K562 (cell line): Measurements from ENCODE around the gene MYO18A.

Experiments
- BHLHE40 ChIP-seq: IDR thresholded peaks from 2 replicates; pipeline ENCODE4 v1.6.1; 2011; ENCODE audit warnings: low read length, improper control_type of control experiment
- CTCF ChIP-seq, 3 experiments: IDR thresholded peaks in 2 of 3; conservative IDR thresholded peaks in 1 of 3; 2 replicates each; pipeline ENCODE4 v1.5.1; 2011 to 2012; ENCODE audit warnings: low read length in 3 of 3, mild to moderate bottlenecking in 3 of 3, control low read depth in 2 of 3, improper control_type of control experiment in 1 of 3, inconsistent platforms in 1 of 3, low read depth in 1 of 3, mixed read lengths in 1 of 3, moderate library complexity in 1 of 3; ENCODE audit not compliant: insufficient read depth in 2 of 3
- ESRRA ChIP-seq: fragments of 450-650 bp; IDR thresholded peaks from 2 replicates; pipeline ENCODE4 v1.6.1; 2014; ENCODE audit warnings: low read depth, mild to moderate bottlenecking, moderate library complexity, borderline replicate concordance
- EZH2 ChIP-seq: IDR thresholded peaks from 2 replicates; pipeline ENCODE4 v1.6.1; 2012; ENCODE audit warnings: low read depth, mild to moderate bottlenecking, inconsistent platforms, low read length, borderline replicate concordance
- HNRNPK ChIP-seq: fragments of 200-400 bp; formaldehyde crosslinking; IDR thresholded peaks from one replicate; pipeline ENCODE4 v1.6.1; 2018; ENCODE audit warnings: mild to moderate bottlenecking, low read depth, low read length; ENCODE audit not compliant: poor library complexity, severe bottlenecking
- KLF1 ChIP-seq: fragments of 450-650 bp; IDR thresholded peaks from 2 replicates; pipeline ENCODE4 v1.6.1; 2016; ENCODE audit warnings: missing genetic modification characterization, missing compliant biosample characterization
- KLF13 ChIP-seq: fragments of 450-650 bp; IDR thresholded peaks from 2 replicates; pipeline ENCODE4 v1.6.1; 2016; ENCODE audit warnings: missing genetic modification characterization, low read depth, mild to moderate bottlenecking, missing compliant biosample characterization, moderate library complexity, borderline replicate concordance
- PATZ1 ChIP-seq: fragments of 250-450 bp; sonication (Bioruptor Pico); IDR thresholded peaks from 2 replicates; pipeline ENCODE4 v1.5.0; 2020; ENCODE audit warnings: mild to moderate bottlenecking, borderline replicate concordance
- RBFOX2 ChIP-seq: fragments of 200-400 bp; formaldehyde crosslinking; IDR thresholded peaks from 2 replicates; pipeline ENCODE4 v1.6.1; 2017; ENCODE audit warnings: low read depth, mild to moderate bottlenecking, low read length, moderate library complexity
- TBP ChIP-seq: optimal IDR thresholded peaks from 2 replicates; pipeline ENCODE3; 2011; ENCODE audit warnings: low read depth, low read length, improper control_type of control experiment
- ZBTB11 ChIP-seq, 3 experiments: fragments of 200-800 bp in 1 of 3; fragments of 250-450 bp in 1 of 3; fragments of 450-650 bp in 1 of 3; sonication (Bioruptor Pico) in 1 of 3; sonication (Bioruptor generic) in 1 of 3; formaldehyde crosslinking in 1 of 3; IDR thresholded peaks; 2 replicates each; pipeline versions ENCODE4 v1.6.1 to v1.8.0; 2016 to 2022; ENCODE audit warnings: mild to moderate bottlenecking in 2 of 3, missing genetic modification characterization in 2 of 3, missing compliant biosample characterization in 1 of 3, moderate library complexity in 1 of 3
- ZFP36 ChIP-seq: fragments of 150-350 bp; IDR thresholded peaks from 2 replicates; pipeline ENCODE4 v1.6.1; 2018; ENCODE audit warnings: low read length, low read depth; ENCODE audit not compliant: partially characterized antibody
- ZNF212 ChIP-seq: fragments of 450-650 bp; formaldehyde crosslinking; IDR thresholded peaks from 2 replicates; pipeline ENCODE4 v1.4.0; 2020; ENCODE audit warnings: mild to moderate bottlenecking
- ZNF696 ChIP-seq: fragments of 250-450 bp; sonication (Bioruptor Pico); conservative IDR thresholded peaks from 2 replicates; pipeline ENCODE4 v1.4.0; 2020; ENCODE audit warnings: mild to moderate bottlenecking, moderate library complexity

- no peak for TF ChIP-seq ZBTB11 (CRISPR knock-in tag; IDR thresholded peaks at IDR 0.05)
- TF ChIP-seq EZH2, result no peak
- no peak for TF ChIP-seq HNRNPK
- TF ChIP-seq ZFP36, result no peak
- TF ChIP-seq ESRRA, result no peak
- no peak for TF ChIP-seq KLF1 (tag)
- TF ChIP-seq TBP, result peak; percentile 2
- TF ChIP-seq ZNF212 (CRISPR knock-in tag), result no peak
- no peak for TF ChIP-seq RBFOX2
- no peak for TF ChIP-seq CTCF (IDR thresholded peaks at IDR 0.05 in 2 of 3, conservative IDR thresholded peaks at IDR 0.05 in 1 of 3; ENCODE audit: insufficient read depth in 2 of 3, low read depth in 1 of 3, low read length in 3 of 3)
- TF ChIP-seq PATZ1 (CRISPR knock-in tag), result no peak
- TF ChIP-seq BHLHE40, result no peak
- no peak for TF ChIP-seq ZNF696 (CRISPR knock-in tag)
- no peak for TF ChIP-seq KLF13
Observed at GRCh38 chr17:29148257-29148789, 31.9 kb downstream of the MYO18A start.
